ENCODE data around the gene FGF12.

The FGF12 gene

GRCh38 chr3:192260116-192261010, 467.0 kb downstream of the FGF12 start:
- no peak for DNase-seq (ENCODE audit: low read depth in 2 of 2)

- no peak for DNase-seq (ENCODE audit: low read depth in 2 of 2)
Observed at GRCh38 chr3:192259661-192260060, 467.7 kb downstream of the FGF12 start.

- DNase-seq (ENCODE audit: low read depth in 2 of 2) = no peak
Observed at GRCh38 chr3:192258721-192259120, 468.6 kb downstream of the FGF12 start.

- DNase-seq (ENCODE audit: low read depth in 2 of 2) = no peak
Observed at GRCh38 chr3:192255839-192256238, 471.5 kb downstream of the FGF12 start.

- no peak for DNase-seq (ENCODE audit: low read depth in 2 of 2)
Observed at GRCh38 chr3:192253138-192253887, 474.0 kb downstream of the FGF12 start.

- no peak for DNase-seq (ENCODE audit: low read depth in 2 of 2)
Observed at GRCh38 chr3:192249516-192249915, 477.8 kb downstream of the FGF12 start.

GRCh38 chr3:192246847-192247559, 480.3 kb downstream of the FGF12 start:
- DNase-seq (ENCODE audit: low read depth in 2 of 2) = no peak

GRCh38 chr3:192244591-192244990, 482.8 kb downstream of the FGF12 start:
- no peak for DNase-seq (ENCODE audit: low read depth in 2 of 2)

GRCh38 chr3:192239956-192240355, 487.4 kb downstream of the FGF12 start:
- no peak for DNase-seq (ENCODE audit: low read depth in 2 of 2)

- no peak for DNase-seq (ENCODE audit: low read depth in 2 of 2)
Observed at GRCh38 chr3:192237992-192238608, 489.2 kb downstream of the FGF12 start.

- DNase-seq (ENCODE audit: low read depth in 2 of 2) = no peak
Observed at GRCh38 chr3:192229866-192230265, 497.5 kb downstream of the FGF12 start.

- no peak for DNase-seq (ENCODE audit: low read depth in 2 of 2)
Observed at GRCh38 chr3:192224634-192225155, 502.6 kb downstream of the FGF12 start.

GRCh38 chr3:192223815-192224214, 503.5 kb downstream of the FGF12 start:
- DNase-seq (ENCODE audit: low read depth in 2 of 2) = no peak

GRCh38 chr3:192220915-192221314, 506.4 kb downstream of the FGF12 start:
- no peak for DNase-seq (ENCODE audit: low read depth in 2 of 2)

- DNase-seq (ENCODE audit: low read depth in 2 of 2) = no peak
Observed at GRCh38 chr3:192219926-192220325, 507.4 kb downstream of the FGF12 start.

- no peak for DNase-seq (ENCODE audit: low read depth in 2 of 2)
Observed at GRCh38 chr3:192216067-192216466, 511.3 kb downstream of the FGF12 start.

- no peak for DNase-seq (ENCODE audit: low read depth in 2 of 2)
Observed at GRCh38 chr3:192212979-192213378, 514.4 kb downstream of the FGF12 start.

- no peak for DNase-seq (ENCODE audit: low read depth in 2 of 2)
Observed at GRCh38 chr3:192212335-192212734, 515.0 kb downstream of the FGF12 start.

GRCh38 chr3:192207651-192208050, 519.7 kb downstream of the FGF12 start:
- no peak for DNase-seq (ENCODE audit: low read depth in 2 of 2)

- DNase-seq (ENCODE audit: low read depth in 2 of 2) = no peak
Observed at GRCh38 chr3:192207239-192207638, 520.1 kb downstream of the FGF12 start.

GRCh38 chr3:192194085-192194484, 533.3 kb downstream of the FGF12 start:
- DNase-seq (ENCODE audit: low read depth in 2 of 2) = no peak
